T-cell (primary cell): ENCODE data around the gene ITGB3BP. TPM values are rescaled to one million over a fixed set of nuclear protein-coding genes. Genes with fewer than 3 reads are reported as not detected.
A peak's percentile ranks its signal among the peaks of the same experiment; 100 is the strongest.

Experiments
- ATAC-seq, 4 experiments: fragments of 200-7000 bp in 3 of 4; fragments of 150-1000 bp in 1 of 4; cut with Tn5 transposase; replicated peaks in 1 of 4; 1 replicate in 3 of 4; 2 replicates in 1 of 4; pipeline ENCODE4 v1.10.0; 2021; ENCODE audit warnings: moderate library complexity in 3 of 4, mild to moderate bottlenecking in 2 of 4, moderate number of reproducible peaks in 1 of 4
- CTCF ChIA-PET, 2 donors: fragments of 300-600 bp; sonication (Branson Sonifier 250); formaldehyde crosslinking; loops; one replicate each; lab custom pipeline; 2022; ENCODE audit warnings: antibody characterized with exemption in 2 of 2; lab: Charles Lee
- POLR2A ChIA-PET, 2 donors: fragments of 300-600 bp; sonication (Branson Sonifier 250); formaldehyde crosslinking; loops; one replicate each; lab custom pipeline; 2022; ENCODE audit warnings: antibody characterized with exemption in 2 of 2; lab: Charles Lee
- DNase-seq, 35 experiments: peaks; one replicate each; pipeline versions ENCODE4 v3.0.0 to v3.0.0-alpha.2; 2013 to 2023
- H3K27ac ChIP-seq: one replicate; pipeline ENCODE4 v1.5.1; 2013; ENCODE audit warnings: low read length
- H3K27me3 ChIP-seq, 2 experiments: replicated peaks in 1 of 2; 1 replicate in 1 of 2; 2 replicates in 1 of 2; pipeline versions ENCODE4 v1.6.1 to v1.7.0; 2013; ENCODE audit warnings: low read length in 1 of 2, mixed read lengths in 1 of 2; ENCODE audit not compliant: control insufficient read depth in 2 of 2, insufficient read depth in 2 of 2; ENCODE audit errors: extremely low read depth in 1 of 2
- H3K36me3 ChIP-seq, 2 donors: 1 replicate in 1 of 2; 2 replicates in 1 of 2; pipeline versions ENCODE4 v1.6.1 to v1.7.0; 2013; ENCODE audit warnings: low read length in 1 of 2; ENCODE audit not compliant: control insufficient read depth in 2 of 2, insufficient read depth in 1 of 2; ENCODE audit errors: extremely low read depth in 1 of 2
- H3K4me1 ChIP-seq, 2 experiments: 1 replicate in 1 of 2; 2 replicates in 1 of 2; pipeline versions ENCODE4 v1.6.1 to v1.7.0; 2013; ENCODE audit warnings: low read length in 2 of 2, mixed read lengths in 1 of 2; ENCODE audit not compliant: insufficient read depth in 2 of 2, control insufficient read depth in 1 of 2; ENCODE audit errors: extremely low read depth in 1 of 2
- H3K4me3 ChIP-seq, 2 donors: 1 replicate in 1 of 2; 2 replicates in 1 of 2; pipeline versions ENCODE4 v1.5.1 to v1.7.0; 2013; ENCODE audit warnings: mild to moderate bottlenecking in 2 of 2, low read length in 1 of 2, moderate library complexity in 1 of 2; ENCODE audit not compliant: control insufficient read depth in 1 of 2; ENCODE audit errors: extremely low read depth in 1 of 2
- H3K9me3 ChIP-seq: 2 replicates; pipeline ENCODE4 v1.7.0; 2013
- H3K27ac Mint-ChIP-seq, 2 donors: one replicate each; pipeline ENCODE4 v1.8.0; 2020 to 2021; ENCODE audit warnings: mild to moderate bottlenecking in 2 of 2, mixed read lengths in 2 of 2
- H3K27me3 Mint-ChIP-seq, 2 donors: one replicate each; pipeline ENCODE4 v1.8.0; 2021 to 2022; ENCODE audit warnings: mixed read lengths in 2 of 2
- H3K36me3 Mint-ChIP-seq: one replicate; pipeline ENCODE4 v1.8.0; 2021; ENCODE audit warnings: mixed read lengths
- H3K4me1 Mint-ChIP-seq, 3 donors: one replicate each; pipeline ENCODE4 v1.8.0; 2020 to 2022; ENCODE audit warnings: mixed read lengths in 3 of 3, mild to moderate bottlenecking in 1 of 3
- H3K4me3 Mint-ChIP-seq, 3 donors: one replicate each; pipeline ENCODE4 v1.8.0; 2020 to 2022; ENCODE audit warnings: mild to moderate bottlenecking in 3 of 3, mixed read lengths in 3 of 3, moderate library complexity in 3 of 3
- H3K9me3 Mint-ChIP-seq, 3 donors: one replicate each; pipeline ENCODE4 v1.8.0; 2020 to 2022; ENCODE audit warnings: mixed read lengths in 3 of 3
- whole genome bisulfite sequencing: methylation state at CpG from one replicate; pipeline ENCODE4 v1.1.5; 2013; ENCODE audit warnings: missing lambda C conversion rate; ENCODE audit not compliant: insufficient coverage; 5-methylcytosine and 5-hydroxymethylcytosine counted together
- total RNA-seq, 35 experiments: library from RNA in 6 of 35; stranded (reverse) in 6 of 35; fragments of 120-200 nt in 1 of 35; gene quantifications; one replicate each; pipeline versions ENCODE4 v1.2.1 to v1.2.4 and lab custom pipeline; 2013 to 2026

Gene ITGB3BP
- total RNA-seq, 5 donors from 2014 or later (not counting 1 experiment from before 2014, with no cell fraction given) = 16.6 to 27.3 (median 22.5) TPM

DNA sequence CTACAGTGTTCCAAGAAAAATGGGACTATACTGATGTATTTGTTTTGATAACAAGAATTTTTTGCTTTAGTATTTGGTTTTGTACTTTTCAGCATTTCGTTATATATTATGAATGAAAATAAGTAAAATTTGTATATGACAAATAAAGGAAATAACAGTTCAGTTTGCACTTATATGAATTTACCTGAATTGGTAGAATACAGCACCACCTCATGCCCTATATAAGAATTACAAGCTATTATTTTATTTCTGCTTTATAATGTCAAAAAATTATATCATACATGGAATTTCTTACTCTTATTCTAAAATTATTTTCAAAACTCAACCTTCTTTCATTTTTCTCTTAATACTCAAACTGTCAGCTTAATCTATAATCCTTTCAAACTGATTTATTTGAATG lies 14.9 kb upstream of the ITGB3BP start:
- Histone ChIP-seq H3K36me3 (peaks cover 2 to 3% of the 10 kb centered on the region in 2 donors), H3K27ac (no peak overlapping the region), H3K4me1 (no peaks in the 10 kb centered on the region), H3K9me3 (no peaks in the 10 kb centered on the region), H3K27me3 (no peaks in the 10 kb centered on the region), H3K4me3 (no peak overlapping the region)
- Mint-ChIP-seq H3K4me3 (no peak overlapping the region), H3K27me3 (no peaks in the 10 kb centered on the region), H3K27ac (no peak overlapping the region), H3K9me3 (no peaks in the 10 kb centered on the region), H3K36me3 (peaks cover 10% of the 10 kb centered on the region), H3K4me1 (no peaks in the 10 kb centered on the region)
- no peak for ATAC-seq
- ChIA-PET CTCF (interaction anchor here (0.5 to 3.8 kb wide), 10 partner anchors 10 to 699 kb away, joined by 3 to 37 read pairs (median 6); partner anchors contain the start of genes EFCAB7 (in 1 of the 2) and ITGB3BP (in 1 of the 2)), POLR2A (no interaction called here)
- WGBS = no CpG with 5 or more reads among the region's 1 CpG
- DNase-seq = peak in 1 of 35 experiments; percentile 26

DNA sequence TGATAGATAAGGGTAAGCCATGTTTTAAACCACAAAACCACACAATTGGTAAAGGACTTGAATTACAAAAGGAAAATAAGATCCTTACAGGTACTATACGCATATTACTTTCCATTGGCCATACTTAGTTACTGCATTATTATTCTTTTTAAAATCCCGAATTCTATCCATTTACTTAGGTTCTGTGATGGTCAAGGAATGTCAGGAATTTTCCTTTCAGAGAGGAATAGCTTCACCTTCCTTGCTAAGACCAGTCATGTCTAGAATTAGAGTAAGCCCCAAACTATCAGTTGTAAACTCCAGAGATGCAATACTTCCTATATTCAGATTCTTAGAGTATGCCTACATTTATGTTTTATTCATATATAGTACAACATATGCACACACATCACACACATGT lies 14.0 kb upstream of the ITGB3BP start:
- ChIA-PET POLR2A (no interaction called here), CTCF (interaction anchor here (0.6 to 3.8 kb wide), 8 partner anchors 9 to 1763 kb away, joined by 3 to 37 read pairs (median 6); partner anchors contain the start of genes EFCAB7 (in 1 of the 2) and ITGB3BP (in 1 of the 2))
- Histone ChIP-seq H3K4me3 (no peak overlapping the region), H3K27me3 (no peaks in the 10 kb centered on the region), H3K9me3 (no peaks in the 10 kb centered on the region), H3K4me1 (no peaks in the 10 kb centered on the region), H3K36me3 (peaks cover 2 to 3% of the 10 kb centered on the region in 2 donors), H3K27ac (no peak overlapping the region)
- no peaks in the 10 kb centered on the region for H3K27me3 Mint-ChIP-seq
- DNase-seq (no peak), ATAC-seq (no peak)
- no peak overlapping the region for H3K4me3 Mint-ChIP-seq
- H3K36me3 Mint-ChIP-seq = peaks cover 7% of the 10 kb centered on the region
- H3K4me1 Mint-ChIP-seq = no peaks in the 10 kb centered on the region
- no peaks in the 10 kb centered on the region for H3K9me3 Mint-ChIP-seq
- no CpG with 5 or more reads among the region's 2 CpGs for WGBS
- no peak overlapping the region for H3K27ac Mint-ChIP-seq

DNA sequence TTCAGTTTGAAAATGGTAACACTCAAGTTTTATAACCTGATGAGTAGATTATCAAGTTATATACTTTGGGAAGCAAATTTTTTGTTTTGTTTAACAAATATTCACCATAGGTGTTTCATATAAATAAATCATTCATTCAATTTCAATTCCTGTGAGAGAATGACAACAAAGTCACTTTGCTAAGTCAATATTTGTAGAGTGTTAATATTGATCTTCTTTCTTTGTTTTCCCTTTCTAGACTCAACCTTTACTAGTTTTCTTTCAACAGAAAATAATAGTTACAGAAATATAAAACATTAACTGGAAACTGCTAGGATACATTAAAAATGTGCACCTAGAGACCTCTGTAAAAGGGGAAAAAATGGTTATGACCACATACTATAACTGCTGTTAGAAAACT lies 11.4 kb upstream of the ITGB3BP start:
- no peaks in the 10 kb centered on the region for H3K27me3 ChIP-seq
- Mint-ChIP-seq H3K4me3 (no peak overlapping the region), H3K4me1 (no peaks in the 10 kb centered on the region), H3K9me3 (no peaks in the 10 kb centered on the region), H3K27ac (no peak overlapping the region), H3K36me3 (peaks cover 11% of the 10 kb centered on the region), H3K27me3 (no peaks in the 10 kb centered on the region)
- ChIA-PET CTCF (no interaction called here), POLR2A (no interaction called here)
- no peak for DNase-seq
- H3K9me3 ChIP-seq = no peaks in the 10 kb centered on the region
- no peaks in the 10 kb centered on the region for H3K4me1 ChIP-seq
- ATAC-seq = no peak
- H3K4me3 ChIP-seq = no peak overlapping the region
- peaks cover 3 to 6% of the 10 kb centered on the region in 2 donors for H3K36me3 ChIP-seq
- H3K27ac ChIP-seq = no peak overlapping the region

DNA sequence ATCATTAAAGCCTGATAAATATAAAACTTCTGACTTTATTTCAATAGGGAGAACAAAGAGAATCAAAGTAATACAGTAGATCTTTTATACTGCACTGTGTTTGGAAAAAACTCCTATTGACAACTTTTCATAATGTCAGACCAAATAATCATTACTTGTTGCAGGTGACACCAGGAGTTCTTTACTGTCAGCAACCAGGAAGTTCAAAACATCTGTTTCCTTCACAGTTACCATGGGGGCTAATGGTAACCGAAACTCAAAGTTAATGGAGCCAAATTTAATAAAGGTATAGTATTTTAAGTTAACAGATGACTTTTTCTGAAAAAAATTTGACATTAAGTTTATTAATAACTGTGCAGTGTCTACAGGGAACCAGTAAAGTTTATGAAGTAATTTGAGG lies 10.9 kb upstream of the ITGB3BP start:
- ChIA-PET POLR2A (no interaction called here), CTCF (no interaction called here)
- H3K36me3 ChIP-seq = peaks cover 3 to 6% of the 10 kb centered on the region in 2 donors
- DNase-seq (no peak), ATAC-seq (no peak)
- Mint-ChIP-seq H3K9me3 (no peaks in the 10 kb centered on the region), H3K36me3 (peaks cover 11% of the 10 kb centered on the region), H3K27ac (no peak overlapping the region), H3K27me3 (no peaks in the 10 kb centered on the region), H3K4me1 (no peaks in the 10 kb centered on the region), H3K4me3 (no peak overlapping the region)
- WGBS = no CpG with 5 or more reads among the region's 1 CpG
- no peaks in the 10 kb centered on the region for H3K27me3 ChIP-seq
- H3K4me3 ChIP-seq = no peak overlapping the region
- no peaks in the 10 kb centered on the region for H3K9me3 ChIP-seq
- no peaks in the 10 kb centered on the region for H3K4me1 ChIP-seq
- no peak overlapping the region for H3K27ac ChIP-seq

DNA sequence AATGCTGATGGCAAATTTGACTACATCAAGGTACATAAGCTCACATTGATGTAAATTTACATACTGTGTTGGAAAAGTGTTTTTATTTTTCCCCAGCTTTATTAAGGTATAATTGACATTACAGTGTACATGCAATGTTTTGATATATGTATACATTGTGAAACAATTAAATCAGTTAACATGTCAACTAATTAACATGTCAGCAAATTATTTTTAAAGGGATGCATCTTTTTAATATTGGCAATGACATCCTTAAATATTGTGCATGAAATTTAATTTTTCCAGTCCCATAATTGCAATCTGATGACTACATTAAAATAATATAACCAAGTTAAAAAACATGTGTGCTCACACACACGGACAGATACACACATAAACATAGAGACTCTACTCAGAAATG lies 9.7 kb upstream of the ITGB3BP start:
- WGBS = no CpG with 5 or more reads among the region's 1 CpG
- H3K27me3 Mint-ChIP-seq = no peaks in the 10 kb centered on the region
- peaks cover 16% of the 10 kb centered on the region for H3K36me3 Mint-ChIP-seq
- ChIA-PET POLR2A (interaction anchor here in 1 of 2 donors (0.6 kb wide), 1 partner anchor 18 kb away, joined by 3 read pairs; no protein-coding TSS in a partner anchor), CTCF (no interaction called here)
- Histone ChIP-seq H3K4me3 (no peak overlapping the region), H3K27ac (no peak overlapping the region), H3K4me1 (no peaks in the 10 kb centered on the region), H3K9me3 (no peaks in the 10 kb centered on the region), H3K36me3 (peaks cover 3 to 6% of the 10 kb centered on the region in 2 donors), H3K27me3 (no peaks in the 10 kb centered on the region)
- no peak overlapping the region for H3K27ac Mint-ChIP-seq
- H3K4me3 Mint-ChIP-seq = no peak overlapping the region
- ATAC-seq = no peak
- no peak for DNase-seq
- no peaks in the 10 kb centered on the region for H3K9me3 Mint-ChIP-seq
- no peaks in the 10 kb centered on the region for H3K4me1 Mint-ChIP-seq

DNA sequence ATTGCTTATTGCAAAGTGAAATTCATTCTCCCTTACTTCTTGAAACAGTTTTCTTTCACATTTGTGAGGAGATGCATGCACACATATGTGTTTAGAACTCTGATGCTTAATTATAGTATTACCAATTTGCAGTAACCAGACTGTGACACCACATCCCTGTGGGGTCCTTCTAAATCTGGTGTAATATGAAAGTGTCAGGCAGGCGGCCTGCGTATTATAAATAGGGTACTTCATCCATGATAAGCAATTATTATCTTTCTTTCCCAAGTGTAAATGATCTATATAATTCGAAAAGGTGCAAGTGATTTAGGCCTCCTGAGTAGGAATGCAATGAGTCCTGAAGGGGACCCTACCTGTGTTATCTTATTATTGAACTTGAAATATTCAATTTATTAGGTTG lies 1.2 kb upstream of the ITGB3BP start:
- Histone ChIP-seq H3K4me3 (peak overlapping the region; percentile 82 to 91), H3K4me1 (peaks cover 3 to 12% of the 10 kb centered on the region in 2 experiments), H3K27me3 (no peaks in the 10 kb centered on the region), H3K27ac (peak overlapping the region; percentile 87), H3K9me3 (no peaks in the 10 kb centered on the region), H3K36me3 (no peaks in the 10 kb centered on the region)
- H3K9me3 Mint-ChIP-seq = no peaks in the 10 kb centered on the region
- ATAC-seq (no peak), DNase-seq (peak in 1 of 35 experiments; percentile 3)
- WGBS = no CpG with 5 or more reads among the region's 3 CpGs
- H3K36me3 Mint-ChIP-seq = peaks cover 5% of the 10 kb centered on the region
- ChIA-PET POLR2A (interaction anchor here in 1 of 2 donors (0.6 kb wide), 1 partner anchor 25 kb away, joined by 4 read pairs; no protein-coding TSS in a partner anchor), CTCF (interaction anchor here in 1 of 2 donors (2.1 kb wide), 1 partner anchor 13 kb away, joined by 6 read pairs; no protein-coding TSS in a partner anchor)
- peak overlapping the region; percentile 89 to 91 (median 91) for H3K4me3 Mint-ChIP-seq
- no peaks in the 10 kb centered on the region for H3K27me3 Mint-ChIP-seq
- H3K4me1 Mint-ChIP-seq = peaks cover 24 to 37% (median 32%) of the 10 kb centered on the region in 3 donors
- H3K27ac Mint-ChIP-seq = peak overlapping the region; percentile 95 to 97
